ENCODE data around the gene CORT.
"Not testable (repeated sequence)": the region's sequence is repeated elsewhere in the genome, so short reads cannot be mapped to it uniquely, and the experiment has no call there.

CORT gene

DNA sequence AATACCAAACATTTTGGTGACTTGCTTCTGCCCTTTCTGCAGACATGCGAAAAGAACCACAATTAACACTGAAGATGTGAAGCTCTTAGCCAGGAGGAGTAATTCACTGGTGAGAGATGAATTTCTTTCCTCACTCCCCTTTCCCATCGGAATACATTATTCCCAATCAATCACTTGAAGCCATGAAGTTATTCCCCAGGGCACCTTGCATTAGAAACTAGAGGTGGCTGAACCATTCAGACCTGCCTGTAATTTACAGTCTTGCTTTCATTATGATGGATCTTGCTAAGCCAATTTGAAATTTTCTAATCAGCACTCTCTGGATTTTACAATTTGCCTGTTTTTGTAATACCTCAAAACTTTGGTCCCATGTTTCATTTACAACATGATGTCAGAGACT is 9.5 kb upstream of the CORT start:
- DNase-seq = no peak

GRCh38 chr1:10440794-10441193 is 9.0 kb upstream of the CORT start:
- no peak for DNase-seq

- DNase-seq = no peak
Observed at GRCh38 chr1:10444248-10444647, 5.6 kb upstream of the CORT start.

DNA sequence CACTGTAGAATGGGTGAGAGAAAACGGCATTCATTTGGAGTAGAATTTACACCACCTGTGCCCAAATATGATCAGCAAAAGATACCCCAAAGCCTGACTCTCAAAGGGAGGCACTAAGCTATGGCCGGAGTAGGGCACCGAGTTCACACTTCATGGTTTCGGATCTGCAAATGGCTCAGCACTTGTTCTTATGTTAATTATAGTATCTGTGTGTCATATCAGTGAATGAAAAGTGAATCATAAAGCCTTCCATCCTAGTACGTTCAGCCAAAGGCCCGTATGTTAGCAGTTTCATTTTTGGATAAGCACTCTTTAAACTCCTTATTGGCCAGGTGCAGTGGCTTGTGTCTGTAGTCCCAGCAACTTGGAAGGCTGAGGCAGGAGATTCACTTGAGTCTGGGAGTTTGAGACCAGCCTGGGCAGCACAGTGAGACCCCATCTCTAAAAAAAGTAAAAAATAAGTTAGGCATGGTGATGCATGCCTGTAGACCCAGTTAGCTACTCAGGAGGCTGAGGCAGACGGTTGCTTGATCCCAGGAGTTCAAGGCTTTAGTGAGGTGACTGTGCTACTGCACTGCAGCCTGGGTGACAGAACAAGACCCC is 4.9 kb upstream of the CORT start:
- DNase-seq = no peak

GRCh38 chr1:10446790-10447422 is 2.9 kb upstream of the CORT start:
- no peak for DNase-seq

DNA sequence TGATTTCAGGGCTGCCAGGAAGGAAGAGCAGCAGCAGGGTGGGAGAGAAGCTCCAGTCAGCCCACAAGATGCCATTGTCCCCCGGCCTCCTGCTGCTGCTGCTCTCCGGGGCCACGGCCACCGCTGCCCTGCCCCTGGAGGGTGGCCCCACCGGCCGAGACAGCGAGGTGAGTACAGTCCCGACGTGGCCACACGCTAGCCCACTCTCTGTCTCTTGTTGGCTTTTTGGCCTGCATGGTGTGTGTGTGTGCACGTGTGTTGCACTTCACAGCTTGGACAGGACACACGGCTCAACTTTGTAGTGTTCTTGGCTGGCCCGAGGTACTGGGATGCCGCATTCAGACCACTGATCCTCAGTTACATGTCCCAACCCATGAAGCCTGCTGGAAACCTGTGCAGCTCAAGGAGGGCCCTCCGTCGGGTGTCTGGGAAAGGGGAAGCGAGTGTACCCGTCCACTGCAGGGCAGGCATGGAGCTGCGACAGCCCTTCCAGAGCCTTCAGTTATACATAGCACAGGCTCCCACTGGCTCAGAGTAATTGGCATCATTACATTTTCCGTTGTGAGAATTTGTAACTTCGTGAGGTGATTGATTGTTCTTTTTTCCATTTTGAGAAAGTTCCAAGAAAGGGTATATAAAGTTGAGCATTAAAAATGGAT is 454 bp downstream of the CORT start:
- DNase-seq = no peak

- no peak for DNase-seq
Observed at GRCh38 chr1:10450836-10451235, 1.0 kb downstream of the CORT start.

DNA sequence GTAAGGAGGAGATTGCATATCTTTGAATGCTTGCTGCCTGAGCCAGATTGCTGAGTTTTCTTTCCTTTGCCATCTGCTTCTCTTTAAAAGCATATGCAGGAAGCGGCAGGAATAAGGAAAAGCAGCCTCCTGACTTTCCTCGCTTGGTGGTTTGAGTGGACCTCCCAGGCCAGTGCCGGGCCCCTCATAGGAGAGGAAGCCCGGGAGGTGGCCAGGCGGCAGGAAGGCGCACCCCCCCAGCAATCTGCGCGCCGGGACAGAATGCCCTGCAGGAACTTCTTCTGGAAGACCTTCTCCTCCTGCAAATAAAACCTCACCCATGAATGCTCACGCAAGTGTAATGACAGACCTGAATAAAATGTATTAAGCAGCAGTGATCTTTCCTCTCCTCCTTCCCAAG is 1.5 kb downstream of the CORT start:
- no peak for DNase-seq

- DNase-seq = no peak
Observed at GRCh38 chr1:10456048-10456447, 6.2 kb downstream of the CORT start.

- DNase-seq = no peak
Observed at GRCh38 chr1:10456661-10457060, 6.8 kb downstream of the CORT start.

DNA sequence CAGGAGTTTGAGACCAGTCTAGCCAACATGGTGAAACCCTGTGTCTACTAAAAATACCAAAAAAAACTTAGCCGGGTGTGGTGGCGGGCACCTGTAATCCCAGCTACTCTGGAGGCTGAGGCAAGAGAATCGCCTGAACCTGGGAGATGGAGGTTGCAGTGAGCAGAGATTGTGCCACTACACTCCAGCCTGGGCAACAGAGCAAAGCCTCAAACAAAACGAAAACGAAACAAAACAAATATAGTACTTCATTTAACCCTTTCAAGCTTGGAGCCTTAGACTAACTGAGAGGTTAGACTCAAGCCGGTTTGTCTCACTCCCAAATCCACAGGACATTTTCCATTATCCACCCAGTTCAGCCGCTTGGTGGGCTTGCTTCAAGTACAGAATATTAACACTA is 7.6 kb downstream of the CORT start:
- not testable (repeated sequence) for DNase-seq

DNA sequence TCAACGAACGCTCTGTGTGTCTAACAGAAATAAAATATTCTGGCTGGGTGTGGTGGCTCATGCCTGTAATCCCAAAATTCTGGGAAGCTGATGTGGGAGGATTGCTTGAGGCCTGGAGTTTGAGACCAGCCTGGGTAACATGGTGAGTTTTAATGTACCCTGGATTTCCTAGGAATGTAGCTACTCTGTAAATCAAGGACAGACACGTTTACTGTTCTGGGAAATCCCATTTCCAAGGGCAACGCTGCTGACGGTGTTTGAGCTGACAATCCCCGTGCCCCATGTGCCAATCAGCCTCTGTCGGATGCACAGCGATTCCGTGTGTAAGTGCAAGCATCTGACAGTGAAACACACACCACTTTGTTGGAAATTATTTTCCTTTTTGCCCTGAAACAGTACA is 8.0 kb downstream of the CORT start:
- no peak for DNase-seq

GRCh38 chr1:10459184-10459583 is 9.4 kb downstream of the CORT start:
- no peak for DNase-seq

- DNase-seq = no peak
Observed at GRCh38 chr1:10467078-10467477, 17.2 kb downstream of the CORT start.

DNA sequence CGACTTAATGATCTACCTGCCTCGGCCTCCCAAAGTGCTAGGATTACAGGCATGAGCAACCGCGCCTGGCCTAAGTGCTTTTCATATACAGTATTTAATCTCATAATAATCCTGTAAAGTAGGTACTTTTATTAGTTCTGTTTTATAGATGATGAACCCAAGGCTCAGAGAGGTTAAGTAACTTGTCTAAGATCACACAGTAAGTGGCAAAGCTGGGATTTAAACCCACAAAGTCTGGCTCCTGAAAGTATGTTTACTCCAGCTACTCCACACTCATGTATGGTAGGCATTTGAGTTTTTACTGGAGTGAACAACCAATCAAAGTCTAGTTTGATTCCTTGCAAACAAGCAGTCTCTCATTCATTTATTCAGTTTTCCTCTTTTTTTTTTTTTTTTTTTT is 20.2 kb downstream of the CORT start:
- no peak for DNase-seq

- no peak for DNase-seq
Observed at GRCh38 chr1:10471411-10472219, 21.8 kb downstream of the CORT start.

DNA sequence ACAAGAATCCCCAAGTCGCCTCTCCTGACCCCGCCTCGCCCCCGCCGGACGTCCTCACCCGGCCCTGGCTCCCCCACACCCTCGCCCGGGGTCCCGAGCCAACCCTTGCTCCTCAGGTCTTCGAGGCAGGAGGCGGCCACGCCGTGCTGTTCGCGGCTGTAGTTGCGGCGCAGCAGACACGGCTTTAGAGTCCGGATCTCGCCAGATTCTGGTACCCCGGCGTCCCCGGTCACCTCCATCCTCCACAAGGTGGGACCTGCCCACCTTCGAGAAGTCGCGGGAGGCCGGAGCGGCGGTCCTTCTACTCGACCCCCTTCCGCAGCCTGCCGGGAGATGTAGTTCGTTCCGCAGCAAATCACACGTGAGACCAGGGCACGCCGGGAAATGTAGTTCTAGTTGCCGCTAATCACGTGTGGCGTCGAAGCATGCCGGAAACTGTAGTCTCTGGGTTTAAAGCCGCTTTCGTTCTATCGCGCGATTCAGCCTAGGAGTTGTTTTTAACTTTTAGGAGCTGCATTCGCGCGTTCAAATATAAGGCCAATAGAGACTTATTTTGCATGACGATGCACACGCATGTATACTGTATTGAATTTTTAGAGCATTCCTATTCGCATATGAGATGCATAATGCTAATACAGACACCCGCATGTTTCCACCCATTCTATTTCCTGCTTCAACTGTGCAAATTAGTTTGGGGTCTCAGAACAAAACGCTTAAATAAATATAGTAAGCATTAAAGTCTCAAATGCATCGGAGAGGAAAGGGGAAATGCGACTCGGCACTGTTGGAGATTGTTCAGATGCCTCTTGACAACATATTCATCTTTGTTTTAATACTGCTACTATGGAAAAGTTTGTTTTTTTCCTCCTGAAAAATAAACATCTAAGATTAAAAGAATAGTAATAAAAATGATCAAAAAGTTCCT is 22.7 kb downstream of the CORT start, which contains the start of gene DFFA:
Gene DFFA, minus strand, starts transcription at position 310 of the 925 bp plus-strand sequence. Its CDS starts 71 bp downstream, at position 239.
- peak; percentile 93 to 94 for DNase-seq

DNA sequence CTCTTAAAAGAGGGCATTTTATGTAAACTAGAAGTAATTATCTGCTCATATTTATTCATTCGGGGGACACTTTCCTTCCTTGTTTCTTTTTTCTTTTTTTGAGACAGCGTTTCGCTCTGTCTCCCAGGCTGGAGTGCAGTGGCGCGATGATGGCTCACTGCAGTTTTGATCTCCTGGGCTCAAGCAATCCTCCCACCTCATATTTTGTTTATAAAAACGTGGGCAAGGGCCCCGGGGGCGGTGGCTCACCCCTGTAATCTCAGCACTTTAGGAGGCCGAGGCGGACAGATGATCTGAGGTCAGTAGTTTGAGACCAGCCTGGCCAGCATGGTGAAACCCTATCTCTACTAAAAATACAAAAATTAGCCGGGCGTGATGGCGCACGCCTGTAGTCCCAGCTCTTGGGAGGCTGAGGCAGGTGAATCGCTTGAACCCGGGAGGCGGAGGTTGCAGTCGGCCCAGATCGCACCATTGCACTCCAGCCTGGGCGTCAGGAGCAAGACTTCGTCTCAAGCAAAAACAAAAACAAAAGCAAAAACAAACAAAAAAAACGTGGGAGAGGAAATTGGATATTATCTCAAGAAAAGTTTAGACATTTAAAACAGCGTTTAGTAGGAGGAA is 23.4 kb downstream of the CORT start:
- DNase-seq = no peak

DNA sequence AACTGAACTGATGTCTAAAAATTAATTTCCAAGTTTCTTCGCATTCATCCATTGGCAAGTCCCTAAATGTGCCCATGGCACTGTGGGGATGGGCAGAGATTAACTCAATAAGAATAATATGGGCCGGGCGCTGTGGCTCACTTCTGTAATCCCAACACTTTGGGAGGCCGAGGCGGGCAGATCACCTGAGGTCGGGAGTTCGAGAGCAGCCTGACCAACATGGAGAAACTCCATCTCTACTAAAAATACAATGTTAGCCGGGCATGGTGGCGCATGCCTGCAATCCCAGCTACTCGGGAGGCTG is 24.4 kb downstream of the CORT start:
- DNase-seq = not testable (repeated sequence)

- peak; percentile 92 to 93 for DNase-seq
Observed at GRCh38 chr1:10474613-10475507, 25.0 kb downstream of the CORT start, which contains the start of gene PEX14. Gene PEX14 (plus strand): TSS chr1:10474950. CDS start chr1:10474967, 17 bp downstream.

- DNase-seq = no peak
Observed at GRCh38 chr1:10475510-10475909, 25.7 kb downstream of the CORT start.
